SHP77 treated with DMSO at 0.1 percent for 48 hours (cell line): ENCODE measurements around the gene CD59.
"Not testable (repeated sequence)": the region's sequence is repeated elsewhere in the genome, so short reads cannot be mapped to it uniquely, and the experiment has no call there.

Experiments
- DNase-seq: peaks from one replicate; lab custom pipeline; 2025; lab: John Stamatoyannopoulos, UW

CD59 gene

GRCh38 chr11:33713151-33713855 is 22.9 kb downstream of the CD59 start:
- DNase-seq: no peak

- DNase-seq: no peak
Measured at GRCh38 chr11:33712436-33712835, 23.8 kb downstream of the CD59 start.

GRCh38 chr11:33709466-33709865 is 26.8 kb downstream of the CD59 start:
- DNase-seq: no peak

- DNase-seq: no peak
Measured at GRCh38 chr11:33708985-33709384, 27.2 kb downstream of the CD59 start.

- not testable (repeated sequence) for DNase-seq
Measured at GRCh38 chr11:33707831-33708230, 28.4 kb downstream of the CD59 start.

GRCh38 chr11:33706966-33707365 is 29.3 kb downstream of the CD59 start:
- DNase-seq: no peak

GRCh38 chr11:33706546-33706945 is 29.7 kb downstream of the CD59 start:
- DNase-seq: no peak

GRCh38 chr11:33704240-33705002 is 31.8 kb downstream of the CD59 start:
- DNase-seq: no peak

GRCh38 chr11:33703788-33704187 is 32.4 kb downstream of the CD59 start:
- no peak for DNase-seq

- DNase-seq: no peak
Measured at GRCh38 chr11:33703234-33703633, 33.0 kb downstream of the CD59 start.

- DNase-seq: no peak
Measured at GRCh38 chr11:33701302-33702230, 34.7 kb downstream of the CD59 start.

- peak; percentile 87 for DNase-seq
Measured at GRCh38 chr11:33700502-33701271, 35.5 kb downstream of the CD59 start, which contains the start of gene C11orf91. Gene C11orf91 (minus strand): TSS chr11:33700826. CDS start chr11:33700740, 86 bp downstream.

- no peak for DNase-seq
Measured at GRCh38 chr11:33700063-33700501, 36.1 kb downstream of the CD59 start.

GRCh38 chr11:33699515-33700062 is 36.6 kb downstream of the CD59 start:
- no peak for DNase-seq

- no peak for DNase-seq
Measured at GRCh38 chr11:33698921-33699320, 37.3 kb downstream of the CD59 start.

GRCh38 chr11:33697997-33698396 is 38.2 kb downstream of the CD59 start:
- DNase-seq: no peak

GRCh38 chr11:33696931-33697638 is 39.1 kb downstream of the CD59 start:
- DNase-seq: no peak

GRCh38 chr11:33696411-33696810 is 39.8 kb downstream of the CD59 start:
- DNase-seq: no peak

GRCh38 chr11:33695051-33695566 is 41.1 kb downstream of the CD59 start:
- DNase-seq: no peak

GRCh38 chr11:33694346-33695050 is 41.7 kb downstream of the CD59 start:
- DNase-seq: no peak
